HG03439 (cell line): ENCODE measurements around the gene EPHA8.

Source experiments
- ATAC-seq: cut with Tn5 transposase; IDR thresholded peaks from one replicate; pipeline ENCODE4 v1.9.1; 2021; ENCODE audit warnings: mild to moderate bottlenecking, moderate library complexity; ENCODE audit not compliant: unreplicated experiment

Gene EPHA8

GRCh38 chr1:22638476-22639234 lies 75.4 kb downstream of the EPHA8 start:
- ATAC-seq: no peak

DNA sequence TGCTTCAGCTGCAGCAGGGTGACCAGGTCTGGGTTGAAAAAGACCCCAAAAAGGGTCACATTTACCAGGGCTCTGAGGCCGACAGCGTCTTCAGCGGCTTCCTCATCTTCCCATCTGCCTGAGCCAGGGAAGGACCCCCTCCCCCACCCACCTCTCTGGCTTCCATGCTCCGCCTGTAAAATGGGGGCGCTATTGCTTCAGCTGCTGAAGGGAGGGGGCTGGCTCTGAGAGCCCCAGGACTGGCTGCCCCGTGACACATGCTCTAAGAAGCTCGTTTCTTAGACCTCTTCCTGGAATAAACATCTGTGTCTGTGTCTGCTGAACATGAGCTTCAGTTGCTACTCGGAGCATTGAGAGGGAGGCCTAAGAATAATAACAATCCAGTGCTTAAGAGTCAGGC lies 76.0 kb downstream of the EPHA8 start:
- no peak for ATAC-seq

DNA sequence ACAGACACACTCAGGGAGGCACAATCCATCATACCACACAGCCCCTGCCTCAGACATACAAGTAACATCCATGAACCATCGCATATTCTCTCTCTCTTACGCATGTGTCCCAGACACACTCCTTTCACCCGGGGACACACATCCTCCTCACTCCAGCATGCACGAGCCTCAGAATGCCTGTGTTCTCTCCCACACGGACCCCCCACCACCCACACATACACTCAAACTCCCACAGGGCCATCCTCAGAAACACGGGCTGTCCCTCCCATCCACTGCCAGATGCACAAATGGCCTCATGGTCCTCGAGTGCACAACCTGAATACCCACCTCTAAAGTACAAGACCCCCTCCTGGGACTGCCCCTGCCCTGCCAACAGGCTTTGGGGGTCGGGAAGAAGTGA lies 78.0 kb downstream of the EPHA8 start:
- no peak for ATAC-seq

DNA sequence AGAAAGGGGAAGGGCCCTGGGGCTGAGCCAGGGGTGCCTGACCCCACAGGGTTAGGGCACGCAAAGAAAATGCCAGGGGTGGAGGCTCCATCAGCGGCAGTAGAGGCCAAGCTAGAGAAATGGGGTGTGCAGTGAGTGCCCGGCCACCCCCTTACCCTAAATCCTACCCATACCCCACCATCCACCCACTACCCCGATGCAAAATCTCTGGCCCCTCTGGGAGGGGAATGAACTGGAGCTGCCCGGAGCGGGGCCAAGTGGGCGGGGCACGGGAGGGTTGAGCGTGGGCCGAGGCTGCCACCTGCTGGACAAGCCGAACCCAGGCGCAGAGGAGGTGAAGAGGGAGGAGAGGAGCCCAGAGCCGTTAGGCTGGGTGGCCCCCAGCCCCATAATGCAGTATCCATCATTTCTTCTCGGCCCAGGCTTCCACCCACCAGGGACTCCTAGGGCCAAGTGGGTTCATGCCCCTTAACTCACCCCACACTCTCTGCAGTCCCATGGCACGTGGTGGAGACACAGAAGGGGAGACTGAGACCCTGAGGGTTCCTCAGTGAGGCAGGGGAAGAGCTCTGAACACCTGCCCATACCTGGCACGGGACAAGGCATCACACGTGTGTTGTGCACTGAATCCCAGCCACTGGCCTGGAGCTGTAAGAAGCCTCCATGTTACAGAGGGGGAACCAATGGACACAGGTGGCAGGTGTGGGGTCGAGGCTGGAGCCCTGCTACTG lies 78.8 kb downstream of the EPHA8 start:
- no peak for ATAC-seq

DNA sequence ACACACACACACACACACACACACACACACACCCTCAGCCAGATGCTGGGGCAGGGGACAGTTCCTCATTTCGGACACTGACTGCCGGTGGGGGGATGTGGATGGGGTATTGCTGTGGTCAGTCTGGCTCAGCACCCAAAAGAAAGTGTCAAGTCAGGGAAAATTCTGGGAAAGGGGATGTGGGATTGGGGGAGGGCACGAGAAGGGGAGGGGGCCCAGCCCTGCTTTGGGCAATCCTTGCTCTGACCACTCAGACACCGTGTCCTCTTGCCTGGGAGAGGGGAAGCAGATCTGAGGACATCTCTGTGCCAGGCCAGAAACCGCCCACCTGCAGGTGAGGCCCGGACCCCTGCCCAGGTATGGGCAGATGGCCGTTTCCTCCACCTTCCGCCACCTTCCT lies 80.1 kb downstream of the EPHA8 start, which contains the start of gene C1QC:
Gene C1QC, plus strand, starts transcription at position 253 of the 400 bp plus-strand sequence. CDS start 391 bp downstream, outside the sequence.
- ATAC-seq: no peak

- ATAC-seq: no peak
Observed at GRCh38 chr1:22643928-22644327, 80.6 kb downstream of the EPHA8 start.

- ATAC-seq: no peak
Observed at GRCh38 chr1:22645931-22646330, 82.6 kb downstream of the EPHA8 start.

- no peak for ATAC-seq
Observed at GRCh38 chr1:22646384-22646783, 83.1 kb downstream of the EPHA8 start.

GRCh38 chr1:22650089-22650693 lies 86.9 kb downstream of the EPHA8 start:
- ATAC-seq: no peak

GRCh38 chr1:22651941-22652856 lies 88.9 kb downstream of the EPHA8 start:
- ATAC-seq: no peak

DNA sequence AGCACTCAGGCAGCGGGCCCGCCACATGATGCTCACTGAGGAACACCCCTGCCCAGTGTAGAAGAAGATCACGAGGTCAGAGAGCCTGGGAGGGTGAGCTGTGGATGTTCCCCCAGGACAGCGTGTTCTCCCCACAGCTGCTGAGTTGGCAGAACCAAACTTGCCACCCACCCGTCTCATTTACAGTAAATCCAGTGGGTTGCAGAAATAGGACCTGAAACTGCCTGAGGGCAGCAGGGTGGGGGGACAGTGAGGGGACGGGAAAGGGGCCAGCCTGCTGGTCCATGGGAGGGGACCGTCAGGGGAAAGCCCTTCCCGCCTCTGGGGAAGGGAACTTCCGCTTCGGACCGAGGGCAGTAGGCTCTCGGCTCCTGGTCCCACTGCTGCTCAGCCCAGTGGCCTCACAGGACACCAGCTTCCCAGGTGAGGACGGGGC lies 89.6 kb downstream of the EPHA8 start, which contains the start of gene C1QB:
Gene C1QB, plus strand, starts transcription at position 356 of the 436 bp plus-strand sequence. CDS start 6,227 bp downstream, outside the sequence.
- no peak for ATAC-seq
